Measurements from ENCODE around the gene RTN4R.
"Not testable (repeated sequence)": the region's sequence is repeated elsewhere in the genome, so short reads cannot be mapped to it uniquely, and the experiment has no call there.

RTN4R gene

DNA sequence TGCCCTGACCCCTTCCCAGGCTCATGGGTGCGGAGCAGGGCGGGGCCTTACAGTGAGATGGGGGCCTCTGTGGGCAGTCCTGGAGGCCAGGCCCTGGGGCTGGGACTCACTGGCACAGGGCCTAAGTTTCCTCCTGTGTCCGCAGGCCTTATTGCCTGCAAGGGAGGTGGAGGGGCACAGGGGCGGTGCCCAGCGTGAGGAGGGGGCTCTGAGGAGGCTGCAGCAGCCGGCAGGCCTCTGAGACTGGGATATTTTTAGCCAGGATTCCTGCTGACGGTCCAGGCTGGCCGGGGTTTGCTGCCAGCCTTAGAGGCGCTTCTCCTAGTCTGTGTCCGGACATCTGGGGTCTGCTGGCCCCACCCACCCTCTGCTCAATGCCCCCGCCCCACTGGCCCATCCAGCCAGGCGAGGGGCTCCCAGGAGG is 5.7 kb upstream of the RTN4R start:
- Histone ChIP-seq H3K9me3 (ENCODE audit: insufficient read depth, low read depth, low read length) (no peaks in the 10 kb centered on the region), H3K4me1 (ENCODE audit: insufficient read depth, low read length) (no peaks in the 10 kb centered on the region; the same call in 1 of the 2 replicates), H3K36me3 (ENCODE audit: insufficient read depth, low read length) (no peaks in the 10 kb centered on the region), H3K27ac (ENCODE audit: low read depth, low read length) (no peak overlapping the region), H3K9ac (ENCODE audit: low read depth, low read length) (no peak overlapping the region), H3K4me3 (ENCODE audit: low read length) (no peak overlapping the region), H3K27me3 (ENCODE audit: insufficient read depth, low read length) (no peaks in the 10 kb centered on the region)
- WGBS, result 87% methylated on average over 12 of the region's 12 CpGs

- Histone ChIP-seq H3K4me3 (ENCODE audit: low read length) (no peak overlapping the region), H3K4me1 (ENCODE audit: insufficient read depth, low read length) (no peaks in the 10 kb centered on the region; the same call in none of the 2 replicates), H3K27ac (ENCODE audit: low read depth, low read length) (no peak overlapping the region), H3K9me3 (ENCODE audit: insufficient read depth, low read depth, low read length) (no peaks in the 10 kb centered on the region), H3K36me3 (ENCODE audit: insufficient read depth, low read length) (no peaks in the 10 kb centered on the region), H3K27me3 (ENCODE audit: insufficient read depth, low read length) (no peaks in the 10 kb centered on the region), H3K9ac (ENCODE audit: low read depth, low read length) (no peak overlapping the region)
- WGBS, result 91% methylated on average over 13 of the region's 13 CpGs
Measured at GRCh38 chr22:20272700-20273099, 4.6 kb upstream of the RTN4R start.

- WGBS, result 94% methylated on average over 9 of the region's 9 CpGs
Measured at GRCh38 chr22:20272174-20272573, 4.1 kb upstream of the RTN4R start.

GRCh38 chr22:20271114-20271994 is 3.2 kb upstream of the RTN4R start:
- no peaks in the 10 kb centered on the region; the same call in none of the 2 replicates for H3K4me1 ChIP-seq (ENCODE audit: insufficient read depth, low read length)
- no peak overlapping the region for H3K27ac ChIP-seq (ENCODE audit: low read depth, low read length)
- no peak overlapping the region for H3K9ac ChIP-seq (ENCODE audit: low read depth, low read length)
- H3K27me3 ChIP-seq (ENCODE audit: insufficient read depth, low read length), result no peaks in the 10 kb centered on the region
- H3K36me3 ChIP-seq (ENCODE audit: insufficient read depth, low read length), result no peaks in the 10 kb centered on the region
- 93% methylated on average over 14 of the region's 14 CpGs for WGBS
- no peak overlapping the region for H3K4me3 ChIP-seq (ENCODE audit: low read length)
- H3K9me3 ChIP-seq (ENCODE audit: insufficient read depth, low read depth, low read length), result no peaks in the 10 kb centered on the region

More at GRCh38 chr22:20272174-20272573, 4.1 kb upstream of the RTN4R start:
- Histone ChIP-seq H3K36me3 (ENCODE audit: insufficient read depth, low read length) (no peaks in the 10 kb centered on the region), H3K4me3 (ENCODE audit: low read length) (no peak overlapping the region), H3K27me3 (ENCODE audit: insufficient read depth, low read length) (no peaks in the 10 kb centered on the region), H3K9ac (ENCODE audit: low read depth, low read length) (no peak overlapping the region), H3K9me3 (ENCODE audit: insufficient read depth, low read depth, low read length) (no peaks in the 10 kb centered on the region), H3K27ac (ENCODE audit: low read depth, low read length) (no peak overlapping the region), H3K4me1 (ENCODE audit: insufficient read depth, low read length) (no peaks in the 10 kb centered on the region; the same call in none of the 2 replicates)

- not testable (repeated sequence) for H3K9me3 ChIP-seq (ENCODE audit: insufficient read depth, low read depth, low read length); H3K27me3 ChIP-seq (ENCODE audit: insufficient read depth, low read length); H3K4me1 ChIP-seq (ENCODE audit: insufficient read depth, low read length); H3K9ac ChIP-seq (ENCODE audit: low read depth, low read length); H3K4me3 ChIP-seq (ENCODE audit: low read length); H3K27ac ChIP-seq (ENCODE audit: low read depth, low read length); H3K36me3 ChIP-seq (ENCODE audit: insufficient read depth, low read length)
- 72% methylated on average over 20 of the region's 23 CpGs for WGBS
Measured at GRCh38 chr22:20270190-20271113, 2.3 kb upstream of the RTN4R start.

GRCh38 chr22:20269673-20270072 is 1.6 kb upstream of the RTN4R start:
- not testable (repeated sequence) for H3K27me3 ChIP-seq (ENCODE audit: insufficient read depth, low read length); H3K27ac ChIP-seq (ENCODE audit: low read depth, low read length); H3K36me3 ChIP-seq (ENCODE audit: insufficient read depth, low read length); H3K4me3 ChIP-seq (ENCODE audit: low read length); H3K9me3 ChIP-seq (ENCODE audit: insufficient read depth, low read depth, low read length); H3K9ac ChIP-seq (ENCODE audit: low read depth, low read length); H3K4me1 ChIP-seq (ENCODE audit: insufficient read depth, low read length)
- 92% methylated on average over 8 of the region's 8 CpGs for WGBS

- H3K4me1 ChIP-seq (ENCODE audit: insufficient read depth, low read length); H3K36me3 ChIP-seq (ENCODE audit: insufficient read depth, low read length); H3K27me3 ChIP-seq (ENCODE audit: insufficient read depth, low read length); H3K27ac ChIP-seq (ENCODE audit: low read depth, low read length); H3K9ac ChIP-seq (ENCODE audit: low read depth, low read length); H3K4me3 ChIP-seq (ENCODE audit: low read length); H3K9me3 ChIP-seq (ENCODE audit: insufficient read depth, low read depth, low read length): not testable (repeated sequence)
- 80% methylated on average over 4 of the region's 4 CpGs for WGBS
Measured at GRCh38 chr22:20269201-20269600, 1.1 kb upstream of the RTN4R start.

GRCh38 chr22:20267441-20268278 is 458 bp downstream of the RTN4R start:
- Histone ChIP-seq H3K4me1 (ENCODE audit: insufficient read depth, low read length) (no peaks in the 10 kb centered on the region; the same call in none of the 2 replicates), H3K9ac (ENCODE audit: low read depth, low read length) (peak overlapping the region; percentile 81), H3K27me3 (ENCODE audit: insufficient read depth, low read length) (no peaks in the 10 kb centered on the region), H3K4me3 (ENCODE audit: low read length) (peak overlapping the region; percentile 63), H3K9me3 (ENCODE audit: insufficient read depth, low read depth, low read length) (no peaks in the 10 kb centered on the region), H3K27ac (ENCODE audit: low read depth, low read length) (no peak overlapping the region), H3K36me3 (ENCODE audit: insufficient read depth, low read length) (no peaks in the 10 kb centered on the region)
- 1% methylated on average over 101 of the region's 101 CpGs for WGBS

DNA sequence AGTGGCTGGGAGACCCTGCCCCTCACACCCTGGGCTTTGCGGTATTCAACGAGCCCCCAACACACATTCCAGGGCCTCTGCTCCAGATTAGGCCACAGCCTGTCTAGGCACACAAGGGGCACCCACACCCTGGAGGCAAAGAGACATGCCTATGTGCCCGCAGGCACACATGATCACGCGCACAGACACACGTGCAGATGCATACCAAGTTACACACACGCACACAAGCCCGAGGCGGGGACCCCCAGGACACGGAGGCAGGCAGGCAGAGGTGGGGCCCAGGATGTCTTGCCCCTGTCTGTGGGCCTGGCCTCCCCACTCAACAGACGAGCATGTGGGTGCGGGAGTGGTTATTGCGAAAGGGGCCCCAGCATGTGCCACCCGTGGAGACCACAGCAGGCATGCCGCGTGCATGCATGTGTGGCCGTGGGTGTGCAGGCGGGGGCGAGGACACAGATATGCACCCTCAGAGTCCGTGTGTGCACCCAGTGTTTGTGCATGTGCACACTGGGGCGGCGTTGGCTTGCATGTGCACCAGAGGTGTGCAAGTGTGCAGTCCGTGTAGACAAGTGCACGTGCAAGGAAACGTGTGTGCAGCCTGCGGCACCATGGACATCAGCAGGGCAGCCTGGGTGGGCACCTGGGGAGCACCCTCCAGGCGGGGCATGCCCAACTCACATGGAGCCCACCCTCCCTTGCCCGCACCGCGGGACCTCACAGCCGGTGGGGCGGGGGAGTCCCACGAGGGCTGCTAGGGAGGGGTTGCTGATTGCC is 1.3 kb downstream of the RTN4R start:
- H3K27ac ChIP-seq (ENCODE audit: low read depth, low read length); H3K9ac ChIP-seq (ENCODE audit: low read depth, low read length); H3K27me3 ChIP-seq (ENCODE audit: insufficient read depth, low read length); H3K4me1 ChIP-seq (ENCODE audit: insufficient read depth, low read length); H3K36me3 ChIP-seq (ENCODE audit: insufficient read depth, low read length); H3K9me3 ChIP-seq (ENCODE audit: insufficient read depth, low read depth, low read length): not testable (repeated sequence)
- peak overlapping the region; percentile 63 for H3K4me3 ChIP-seq (ENCODE audit: low read length)
- WGBS, result 77% methylated on average over 33 of the region's 33 CpGs

All from HUES64 (cell line).